DOHH2 (cell line): Measurements from ENCODE around the gene MAN1C1.

Experiments used
- H3F3A ChIP-seq: fragments of 200-600 bp; sonication (generic), shearing (Covaris generic); 2 replicates; pipeline ENCODE4 v1.6.0; 2016; ENCODE audit warnings: antibody characterized with exemption, mild to moderate bottlenecking; ENCODE audit not compliant: control insufficient read depth, insufficient read depth
- H3K27ac ChIP-seq: fragments of 200-600 bp; sonication (generic); 2 replicates; pipeline ENCODE4 v1.5.1; 2014; ENCODE audit warnings: low read depth, mild to moderate bottlenecking, low read length, moderate library complexity
- H3K27me3 ChIP-seq: fragments of 200-600 bp; sonication (generic); 2 replicates; pipeline ENCODE4 v1.6.1; 2014; ENCODE audit warnings: mild to moderate bottlenecking, low read length, mixed read lengths; ENCODE audit not compliant: control insufficient read depth
- H3K36me3 ChIP-seq: fragments of 200-600 bp; sonication (generic); 2 replicates; pipeline ENCODE4 v1.6.1; 2014; ENCODE audit warnings: mild to moderate bottlenecking, low read length, moderate library complexity, mixed read lengths; ENCODE audit not compliant: control insufficient read depth
- H3K4me1 ChIP-seq: fragments of 200-600 bp; sonication (generic); 2 replicates; pipeline ENCODE4 v1.6.1; 2014; ENCODE audit warnings: mild to moderate bottlenecking, low read length, mixed read lengths; ENCODE audit not compliant: control insufficient read depth
- H3K4me2 ChIP-seq: fragments of 200-600 bp; sonication (generic); 2 replicates; pipeline ENCODE4 v1.6.0; 2014; ENCODE audit warnings: mild to moderate bottlenecking, low read length, moderate library complexity
- H3K4me3 ChIP-seq: fragments of 200-600 bp; sonication (generic); 2 replicates; pipeline ENCODE4 v1.5.1; 2014; ENCODE audit warnings: mild to moderate bottlenecking, low read length, mixed read lengths
- H3K79me2 ChIP-seq: fragments of 200-600 bp; sonication (generic); 2 replicates; pipeline ENCODE4 v1.6.1; 2014; ENCODE audit warnings: mild to moderate bottlenecking, low read length, mixed read lengths; ENCODE audit not compliant: control insufficient read depth
- H3K9me2 ChIP-seq: fragments of 200-600 bp; sonication (generic); replicated peaks from 2 replicates; pipeline ENCODE4 v1.6.1; 2014; ENCODE audit warnings: mild to moderate bottlenecking, low read length, mixed read lengths; ENCODE audit not compliant: control insufficient read depth
- H3K9me3 ChIP-seq: fragments of 200-600 bp; sonication (generic); 2 replicates; pipeline ENCODE4 v1.6.1; 2014; ENCODE audit warnings: antibody characterized with exemption, low read length, mixed read lengths; ENCODE audit not compliant: control insufficient read depth, insufficient read depth
- H4K20me1 ChIP-seq: fragments of 200-600 bp; sonication (generic); 2 replicates; pipeline ENCODE4 v1.6.0; 2014; ENCODE audit warnings: low read depth, mild to moderate bottlenecking, antibody characterized with exemption, low read length, moderate library complexity; ENCODE audit not compliant: control insufficient read depth, insufficient read depth
- CTCF ChIP-seq: fragments of 200-600 bp; sonication (generic); IDR thresholded peaks from one replicate; pipeline ENCODE4 v1.5.1; 2014; ENCODE audit warnings: antibody characterized with exemption, mild to moderate bottlenecking, low read depth, low read length; ENCODE audit not compliant: poor library complexity, severe bottlenecking
- EZH2phosphoT487 ChIP-seq: fragments of 200-600 bp; sonication (generic); IDR thresholded peaks from 2 replicates; pipeline ENCODE4 v1.6.1; 2017; ENCODE audit warnings: borderline replicate concordance, mild to moderate bottlenecking, antibody characterized with exemption, low read length, moderate library complexity, mixed read lengths

MAN1C1 gene

GRCh38 chr1:25700144-25700523, 83.5 kb downstream of the MAN1C1 start:
- Histone ChIP-seq H3K4me1 (no peaks in the 10 kb centered on the region), H3F3A (no peaks in the 10 kb centered on the region), H3K9me2 (no peaks in the 10 kb centered on the region), H4K20me1 (no peaks in the 10 kb centered on the region), H3K27me3 (peaks cover 40% of the 10 kb centered on the region), H3K27ac (no peak overlapping the region), H3K79me2 (no peaks in the 10 kb centered on the region), H3K36me3 (no peaks in the 10 kb centered on the region), H3K9me3 (no peaks in the 10 kb centered on the region), H3K4me2 (no peak overlapping the region), H3K4me3 (no peak overlapping the region)
- TF ChIP-seq CTCF, result no peak
- no peak for TF ChIP-seq EZH2phosphoT487

GRCh38 chr1:25700626-25701025, 84.0 kb downstream of the MAN1C1 start:
- no peak overlapping the region for H3K27ac ChIP-seq
- H3K4me3 ChIP-seq, result no peak overlapping the region
- no peaks in the 10 kb centered on the region for H3F3A ChIP-seq
- H3K9me3 ChIP-seq, result no peaks in the 10 kb centered on the region
- H3K4me2 ChIP-seq, result no peak overlapping the region
- H3K79me2 ChIP-seq, result no peaks in the 10 kb centered on the region
- no peaks in the 10 kb centered on the region for H3K9me2 ChIP-seq
- H3K4me1 ChIP-seq, result no peaks in the 10 kb centered on the region
- TF ChIP-seq CTCF, result no peak
- TF ChIP-seq EZH2phosphoT487, result no peak
- H3K36me3 ChIP-seq, result no peaks in the 10 kb centered on the region
- no peaks in the 10 kb centered on the region for H4K20me1 ChIP-seq
- peaks cover 43% of the 10 kb centered on the region for H3K27me3 ChIP-seq

- Histone ChIP-seq H3K4me3 (no peak overlapping the region), H3K79me2 (no peaks in the 10 kb centered on the region), H3K9me3 (no peaks in the 10 kb centered on the region), H3K4me1 (no peaks in the 10 kb centered on the region), H3K9me2 (no peaks in the 10 kb centered on the region), H3F3A (no peaks in the 10 kb centered on the region), H4K20me1 (no peaks in the 10 kb centered on the region), H3K4me2 (no peak overlapping the region), H3K27me3 (peaks cover 43% of the 10 kb centered on the region), H3K27ac (no peak overlapping the region), H3K36me3 (no peaks in the 10 kb centered on the region)
- no peak for TF ChIP-seq EZH2phosphoT487
- no peak for TF ChIP-seq CTCF
Measured at GRCh38 chr1:25701030-25701785, 84.6 kb downstream of the MAN1C1 start.
